ENCODE data around the gene AHCTF1.

AHCTF1 gene, protein sequence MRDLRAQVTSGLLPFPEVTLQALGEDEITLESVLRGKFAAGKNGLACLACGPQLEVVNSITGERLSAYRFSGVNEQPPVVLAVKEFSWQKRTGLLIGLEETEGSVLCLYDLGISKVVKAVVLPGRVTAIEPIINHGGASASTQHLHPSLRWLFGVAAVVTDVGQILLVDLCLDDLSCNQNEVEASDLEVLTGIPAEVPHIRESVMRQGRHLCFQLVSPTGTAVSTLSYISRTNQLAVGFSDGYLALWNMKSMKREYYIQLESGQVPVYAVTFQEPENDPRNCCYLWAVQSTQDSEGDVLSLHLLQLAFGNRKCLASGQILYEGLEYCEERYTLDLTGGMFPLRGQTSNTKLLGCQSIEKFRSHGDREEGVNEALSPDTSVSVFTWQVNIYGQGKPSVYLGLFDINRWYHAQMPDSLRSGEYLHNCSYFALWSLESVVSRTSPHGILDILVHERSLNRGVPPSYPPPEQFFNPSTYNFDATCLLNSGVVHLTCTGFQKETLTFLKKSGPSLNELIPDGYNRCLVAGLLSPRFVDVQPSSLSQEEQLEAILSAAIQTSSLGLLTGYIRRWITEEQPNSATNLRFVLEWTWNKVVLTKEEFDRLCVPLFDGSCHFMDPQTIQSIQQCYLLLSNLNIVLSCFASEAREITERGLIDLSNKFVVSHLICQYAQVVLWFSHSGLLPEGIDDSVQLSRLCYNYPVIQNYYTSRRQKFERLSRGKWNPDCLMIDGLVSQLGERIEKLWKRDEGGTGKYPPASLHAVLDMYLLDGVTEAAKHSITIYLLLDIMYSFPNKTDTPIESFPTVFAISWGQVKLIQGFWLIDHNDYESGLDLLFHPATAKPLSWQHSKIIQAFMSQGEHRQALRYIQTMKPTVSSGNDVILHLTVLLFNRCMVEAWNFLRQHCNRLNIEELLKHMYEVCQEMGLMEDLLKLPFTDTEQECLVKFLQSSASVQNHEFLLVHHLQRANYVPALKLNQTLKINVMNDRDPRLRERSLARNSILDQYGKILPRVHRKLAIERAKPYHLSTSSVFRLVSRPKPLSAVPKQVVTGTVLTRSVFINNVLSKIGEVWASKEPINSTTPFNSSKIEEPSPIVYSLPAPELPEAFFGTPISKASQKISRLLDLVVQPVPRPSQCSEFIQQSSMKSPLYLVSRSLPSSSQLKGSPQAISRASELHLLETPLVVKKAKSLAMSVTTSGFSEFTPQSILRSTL (N-terminal part only)

DNA sequence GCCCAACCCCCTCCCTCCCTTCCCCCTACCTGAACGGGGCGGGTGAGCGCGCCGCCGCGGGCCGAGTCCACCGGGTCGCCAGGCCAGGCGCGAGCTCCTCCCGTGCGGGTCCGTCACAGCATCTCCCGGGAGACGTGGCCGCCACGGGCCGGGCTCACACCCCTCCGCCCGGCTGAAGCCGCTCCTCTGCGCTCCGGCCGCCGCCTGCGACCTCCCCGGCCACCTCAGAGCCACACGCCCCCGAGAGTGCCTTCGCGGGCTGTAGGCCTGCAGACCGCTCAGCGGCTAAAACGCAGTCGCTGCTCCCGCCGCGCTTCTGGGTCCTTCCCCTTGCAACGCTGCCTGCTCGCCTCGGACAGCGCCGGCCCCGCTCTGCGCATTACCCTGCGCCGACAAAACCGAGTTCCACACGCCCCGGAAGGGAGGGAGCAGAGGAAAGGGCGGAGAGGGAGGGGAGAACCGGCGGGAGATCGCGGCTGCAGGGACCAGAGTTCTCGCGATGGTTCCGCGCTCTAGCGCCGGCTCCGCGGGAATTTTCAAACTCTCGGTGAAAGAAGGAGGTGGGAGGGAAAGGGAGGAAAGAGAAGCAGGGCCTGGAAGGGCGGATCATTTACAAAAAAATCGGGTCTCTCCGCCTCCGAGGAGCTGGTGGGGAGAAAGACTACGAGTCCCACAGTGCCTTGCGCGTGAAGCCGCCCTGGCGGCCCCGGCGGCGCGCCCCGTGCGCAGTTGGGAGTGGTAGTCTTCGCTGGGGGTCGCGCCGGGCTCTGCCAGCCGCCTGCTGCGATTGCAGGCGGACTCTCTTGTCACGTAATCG lies at the start of gene AHCTF1:
Gene AHCTF1 (minus strand): TSS at position 400 of the 817 bp plus-strand sequence. CDS start 13,578 bp downstream, outside the sequence.
- DNase-seq = peak; percentile 98

DNA sequence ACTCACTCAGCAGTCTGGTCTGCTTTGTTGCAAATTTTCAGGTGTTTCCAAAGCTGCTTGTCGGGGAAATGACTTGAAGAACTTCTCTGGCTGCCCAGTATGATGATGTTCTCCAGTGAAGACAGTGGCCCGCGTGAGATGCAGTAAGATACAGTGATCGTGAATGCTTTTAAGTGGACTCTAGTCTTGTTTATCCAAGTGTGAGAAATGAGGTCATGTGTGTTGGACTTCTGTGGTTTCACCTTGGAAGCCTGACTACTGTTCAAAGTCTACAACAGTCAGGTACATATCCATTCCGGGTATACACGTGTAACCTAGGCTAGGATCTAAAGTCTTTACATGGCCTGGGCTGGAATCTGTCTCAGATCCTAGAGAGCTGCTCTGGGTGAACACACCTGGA lies 47.0 kb upstream of the AHCTF1 start:
- DNase-seq = no peak

DNA sequence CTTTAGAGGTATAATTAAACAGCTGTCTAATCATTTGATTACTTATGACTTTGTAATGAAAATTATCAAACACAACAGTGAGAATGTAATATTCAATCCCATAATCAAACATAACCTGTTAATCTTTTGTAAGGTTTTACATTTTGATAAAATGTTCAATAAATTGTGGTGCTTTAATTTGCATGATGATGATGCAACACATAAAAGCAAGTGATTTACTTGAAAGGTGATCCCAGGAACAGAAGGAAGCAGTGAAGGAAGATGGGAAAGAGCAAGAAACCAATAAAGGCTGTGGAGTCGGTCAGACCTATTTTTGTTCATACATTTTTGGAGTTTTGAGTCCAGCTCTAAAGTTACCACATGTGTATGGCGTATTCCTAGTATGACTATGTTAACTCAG lies 46.5 kb upstream of the AHCTF1 start:
- DNase-seq = no peak

DNA sequence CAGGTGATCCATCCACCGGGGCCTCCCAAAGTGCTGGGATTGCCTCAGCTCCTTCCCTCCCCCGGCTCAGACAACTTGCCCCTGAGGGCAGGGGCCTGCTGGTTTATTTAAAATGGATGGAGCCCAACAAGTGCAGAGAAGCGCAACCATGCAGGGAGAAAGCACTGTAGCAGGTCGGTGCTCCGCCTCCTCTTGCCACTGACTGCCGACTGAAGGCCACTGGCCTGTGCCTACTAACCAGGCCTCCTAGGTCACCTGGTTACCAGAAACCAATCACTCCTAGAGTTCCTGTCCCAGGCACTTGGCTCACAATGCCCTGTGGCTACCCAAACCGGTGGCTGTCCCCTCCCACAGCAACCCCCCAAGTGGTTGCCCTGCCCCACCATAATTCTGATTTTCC lies 40.2 kb upstream of the AHCTF1 start:
- no peak for DNase-seq

DNA sequence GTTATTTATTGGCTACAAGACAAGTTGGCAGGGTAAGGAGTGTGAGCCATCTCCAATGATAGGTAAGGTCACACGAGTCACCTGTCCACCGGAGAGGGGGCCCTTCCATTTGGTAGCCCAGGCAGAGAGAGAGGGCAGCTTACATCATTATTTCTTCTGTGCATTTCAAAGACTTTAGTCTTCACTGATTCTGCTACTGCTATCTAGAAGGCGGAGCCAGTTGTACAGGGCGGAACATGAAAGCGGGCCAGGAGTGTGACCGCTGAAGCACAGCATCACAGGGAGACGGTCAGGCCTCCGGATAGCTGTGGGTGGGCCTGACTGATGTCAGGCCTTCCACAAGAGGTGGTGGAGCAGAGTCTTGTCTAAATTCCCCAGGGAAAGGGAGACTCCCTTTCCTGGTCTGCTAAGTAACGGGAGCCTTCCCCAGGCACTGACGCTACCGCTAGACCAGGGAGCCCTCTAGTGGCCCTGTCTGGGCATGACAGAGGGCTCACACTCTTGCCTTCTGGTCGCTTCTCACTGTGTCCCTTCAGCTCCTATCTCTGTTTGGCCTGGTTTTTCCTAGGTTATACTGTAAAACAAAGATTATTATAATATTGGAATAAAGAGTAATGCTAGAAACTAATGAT lies 39.5 kb upstream of the AHCTF1 start:
- no peak for DNase-seq

DNA sequence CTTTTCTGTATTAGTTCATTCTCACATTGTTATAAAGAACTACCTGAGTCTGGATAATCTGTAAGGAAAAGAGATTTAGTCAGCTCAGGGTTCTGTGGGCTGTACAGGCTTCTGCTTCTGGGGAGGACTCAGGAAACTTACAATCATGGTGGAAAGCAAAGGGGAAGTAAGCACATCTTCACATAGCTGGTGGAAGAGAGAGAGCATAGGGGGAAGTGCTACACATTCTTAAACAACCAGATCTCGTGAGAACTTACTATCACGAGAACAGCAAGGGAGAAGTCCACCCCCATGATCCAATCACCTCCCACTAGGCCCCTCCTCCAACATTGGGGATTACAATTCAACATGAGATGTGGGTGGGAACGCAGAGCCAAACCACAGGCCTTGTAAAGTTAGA lies 37.9 kb upstream of the AHCTF1 start:
- no peak for DNase-seq

DNA sequence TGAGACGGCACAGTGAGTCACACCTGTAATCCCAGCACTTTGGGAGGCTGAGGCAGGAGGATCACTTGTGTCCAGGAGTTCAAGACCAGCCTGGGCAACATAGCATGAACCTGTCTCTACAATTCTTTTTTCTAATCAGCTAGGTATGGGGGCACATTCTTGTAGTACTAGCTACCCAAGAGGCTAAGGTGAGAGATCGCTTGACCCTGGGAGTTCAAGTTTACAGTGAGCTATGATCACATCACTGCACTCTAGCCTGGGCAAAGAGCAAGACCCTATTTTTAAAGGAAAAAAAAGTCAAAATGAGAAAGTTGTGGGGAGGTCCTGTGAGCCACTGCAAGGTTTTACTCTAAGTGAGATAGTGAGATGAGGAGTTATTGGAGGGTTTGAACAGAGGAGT lies 34.8 kb upstream of the AHCTF1 start:
- no peak for DNase-seq

DNA sequence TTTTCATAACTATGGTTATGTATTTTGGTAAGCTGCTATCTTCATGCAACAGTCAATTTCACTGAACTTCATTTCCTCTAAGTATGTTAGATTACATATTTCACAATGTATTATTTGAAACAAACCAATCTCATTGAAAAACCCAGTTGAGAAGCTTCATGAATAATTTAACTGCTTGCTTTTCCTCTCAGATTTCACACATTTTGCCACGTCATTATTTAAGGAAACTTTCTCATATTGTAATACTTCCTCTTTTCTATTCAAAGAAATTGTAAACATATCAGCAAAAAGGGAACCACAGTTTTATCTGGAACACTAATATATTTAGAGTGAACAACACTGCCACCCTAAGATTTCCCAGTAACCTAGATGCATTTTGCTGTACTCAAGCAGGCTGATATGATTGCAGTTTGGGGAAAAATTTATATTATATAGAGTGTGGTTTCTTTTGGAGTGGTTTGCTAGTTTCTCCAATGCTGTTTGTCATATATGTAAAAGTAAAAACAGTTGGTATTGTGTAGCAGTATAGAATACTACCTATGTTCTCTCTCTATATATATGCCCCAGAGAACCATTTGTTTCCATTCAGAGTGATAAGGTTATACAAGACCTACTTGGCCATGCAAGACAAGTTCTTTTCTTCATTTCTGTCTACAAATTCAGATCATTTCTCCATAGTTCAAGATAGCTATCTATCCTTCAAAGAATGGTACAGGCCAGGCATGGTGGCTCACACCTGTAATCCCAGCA lies 28.4 kb upstream of the AHCTF1 start:
- no peak for DNase-seq

DNA sequence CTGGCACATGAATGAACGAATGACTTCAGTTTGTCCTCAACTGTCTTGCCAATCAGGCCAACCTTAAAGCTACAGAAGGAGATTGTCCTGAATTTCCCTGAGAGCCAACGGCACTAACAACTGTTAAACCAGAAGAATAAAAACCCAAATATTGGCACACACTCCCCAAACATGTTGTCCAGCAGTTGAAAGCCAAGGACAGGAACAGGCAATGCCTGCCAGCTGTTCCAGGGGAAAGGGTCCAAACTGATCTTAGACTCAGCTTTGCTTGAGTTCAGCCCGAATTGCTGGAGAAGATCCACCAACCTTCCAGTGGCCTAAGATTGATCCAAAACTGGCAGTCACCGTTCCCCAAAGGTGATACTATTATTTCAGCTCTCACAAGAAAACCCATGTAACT lies 22.4 kb upstream of the AHCTF1 start:
- DNase-seq = no peak

DNA sequence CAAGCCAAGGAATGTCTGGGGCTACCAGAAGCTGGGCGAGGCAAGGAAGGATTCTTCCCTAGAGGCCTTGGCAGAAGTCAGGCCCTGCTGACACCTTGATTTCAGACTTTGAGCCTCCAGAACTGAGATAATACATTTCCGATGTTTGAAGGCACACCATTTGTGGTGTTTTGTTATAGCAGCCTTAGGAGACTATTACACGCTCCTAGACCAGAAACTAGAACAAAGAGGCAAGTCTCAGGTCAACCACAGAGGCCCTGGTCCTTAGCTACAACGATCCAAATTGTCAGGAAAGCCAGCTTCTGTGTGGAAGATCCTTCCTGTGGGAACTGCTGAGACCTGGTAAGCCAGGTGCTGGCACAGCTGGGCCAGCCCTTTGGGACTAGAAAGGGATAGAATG lies 19.7 kb upstream of the AHCTF1 start:
- DNase-seq = no peak

DNA sequence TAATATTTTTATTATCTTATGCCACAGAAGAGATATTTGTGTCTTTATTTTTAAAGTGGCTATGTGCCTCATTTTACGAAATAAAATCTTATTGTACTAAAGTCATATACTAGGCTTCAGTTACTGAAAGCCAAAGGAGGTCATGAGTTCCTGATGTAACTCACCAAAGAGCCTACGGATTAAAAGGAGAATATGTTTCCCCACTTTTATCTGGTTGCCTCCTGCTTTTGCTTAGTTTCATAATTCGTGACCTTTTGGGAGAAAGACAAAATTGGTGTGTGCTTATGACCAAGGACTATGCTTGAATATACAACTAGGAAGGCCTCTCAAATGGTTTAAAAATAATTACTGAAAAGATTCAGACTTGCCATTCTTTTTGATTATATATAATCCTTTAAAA lies 18.2 kb upstream of the AHCTF1 start:
- DNase-seq = no peak

DNA sequence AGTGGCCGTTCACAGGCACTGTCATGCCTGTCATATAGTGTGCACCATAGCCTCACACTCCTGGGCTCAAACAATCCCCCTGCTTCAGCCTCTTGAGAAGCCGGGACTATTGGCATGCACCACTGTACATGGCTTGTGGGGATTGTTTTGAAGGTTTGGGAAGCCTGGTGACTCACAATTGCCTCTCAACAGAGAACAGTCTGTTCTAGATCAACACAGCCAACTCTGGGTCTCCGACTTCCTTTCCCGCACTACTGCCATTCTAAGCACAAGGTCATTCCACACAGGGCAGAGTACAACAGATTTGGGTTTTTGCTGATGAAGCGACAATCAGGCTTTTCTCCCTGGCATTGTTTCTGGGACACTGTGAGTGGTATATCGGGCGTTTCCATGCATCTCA lies 15.5 kb upstream of the AHCTF1 start:
- DNase-seq = no peak

DNA sequence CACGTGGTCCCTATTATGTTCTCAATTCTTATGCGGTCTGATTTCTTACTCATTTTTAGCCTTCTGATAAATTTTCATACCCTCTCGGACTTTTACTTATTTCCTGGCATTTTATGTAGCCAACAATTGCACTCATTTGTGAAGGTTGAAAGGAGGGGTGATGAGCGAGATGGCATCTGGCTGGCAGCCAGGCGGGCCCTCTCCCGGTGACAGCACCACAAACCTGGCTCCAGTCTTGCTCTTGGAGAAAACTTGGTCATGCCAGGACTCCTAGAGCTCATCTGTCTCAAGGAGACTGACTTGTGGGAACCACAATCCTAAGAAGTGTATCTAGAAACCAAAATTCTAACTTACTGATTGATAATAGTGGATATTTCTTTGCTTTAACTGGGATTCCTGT lies 14.6 kb upstream of the AHCTF1 start:
- DNase-seq = no peak

DNA sequence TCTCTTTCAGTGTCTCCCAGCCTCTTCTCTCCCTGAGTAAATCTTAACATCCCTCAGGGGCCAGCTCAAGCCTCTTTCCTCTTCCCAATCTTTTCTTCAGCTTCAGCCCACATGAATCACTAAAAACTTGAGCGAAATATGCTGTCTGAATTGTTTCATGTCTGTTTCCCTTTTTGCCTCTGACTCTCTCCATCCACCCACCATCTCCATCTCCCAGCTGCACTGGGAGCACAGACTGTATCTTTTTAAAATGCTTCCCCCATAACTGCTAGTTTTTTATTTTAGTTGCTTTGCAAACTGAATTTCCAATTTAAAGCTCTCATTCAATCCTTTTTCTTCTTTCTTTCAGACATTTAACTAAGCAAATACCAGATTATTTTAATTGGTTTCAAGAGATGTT lies 3.0 kb upstream of the AHCTF1 start:
- no peak for DNase-seq

DNA sequence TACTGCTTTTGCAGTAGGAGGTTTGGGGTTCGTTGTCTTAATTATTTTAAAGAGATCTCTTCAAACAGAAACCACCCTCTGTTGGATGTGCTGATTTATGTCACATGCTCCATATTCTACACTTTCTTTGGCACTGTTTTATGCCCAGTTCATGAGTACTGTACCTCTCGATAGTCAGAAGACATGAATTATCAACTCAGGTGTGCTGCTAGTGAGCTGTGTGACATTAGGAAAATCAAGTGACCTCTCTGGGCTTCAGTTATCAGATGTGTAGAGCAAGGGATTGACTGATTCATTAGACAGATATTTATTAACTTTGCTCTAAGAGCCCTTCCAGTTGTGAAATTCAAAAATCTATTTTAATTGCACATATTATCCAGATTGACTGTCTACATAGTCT lies 2.1 kb upstream of the AHCTF1 start:
- DNase-seq = no peak

DNA sequence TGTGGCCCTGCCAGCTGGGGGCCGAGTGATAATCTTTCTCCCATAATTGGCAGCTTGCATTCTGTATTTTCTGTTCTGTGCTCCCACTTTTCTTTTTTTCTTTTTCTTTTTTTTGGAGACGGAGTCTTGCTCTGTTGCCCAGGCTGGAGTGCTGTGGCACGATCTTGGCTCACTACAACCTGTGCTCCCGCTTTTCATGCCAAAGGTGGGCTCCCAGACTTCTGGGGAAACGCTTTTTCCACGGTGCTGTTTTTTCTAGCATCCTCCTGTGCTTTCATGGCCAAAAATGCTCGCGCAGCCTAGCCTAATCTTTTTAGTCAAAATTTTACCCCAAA lies 585 bp upstream of the AHCTF1 start:
- DNase-seq = no peak

DNA sequence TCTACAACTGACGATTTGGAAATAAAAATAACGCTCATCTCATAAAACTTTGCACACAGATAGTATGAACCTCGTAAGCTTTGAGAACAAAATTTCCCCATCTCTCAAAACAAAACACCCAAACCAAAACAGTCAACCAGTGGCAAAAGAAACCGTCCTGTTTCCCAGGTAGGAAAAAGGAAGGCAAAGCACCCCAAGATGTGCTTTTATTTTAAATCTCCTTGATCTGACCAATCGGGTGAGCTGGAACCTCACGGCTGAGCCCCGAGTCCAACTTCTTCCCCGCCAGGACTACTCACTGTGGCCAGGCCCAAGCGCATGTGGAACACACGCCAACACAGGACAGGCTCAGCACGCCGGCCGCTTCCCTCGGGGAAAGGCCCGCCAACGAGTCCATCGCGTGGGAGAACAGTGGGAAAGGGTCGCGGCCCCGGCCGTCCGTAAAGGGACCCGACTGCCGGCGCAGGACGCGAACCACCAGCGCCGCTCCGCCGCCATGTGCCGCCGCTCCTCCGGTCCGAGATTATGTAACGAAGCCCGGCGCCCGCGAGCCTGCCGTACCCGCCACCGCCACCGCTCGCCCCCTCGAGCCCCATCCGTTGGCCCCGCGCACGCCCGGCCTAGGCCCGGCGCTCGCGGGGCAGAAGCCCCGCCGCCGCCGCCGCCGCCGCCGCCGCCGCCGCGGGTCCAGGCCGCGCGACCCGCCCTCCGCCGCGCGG lies 759 bp downstream of the AHCTF1 start:
- DNase-seq = peak; percentile 61

DNA sequence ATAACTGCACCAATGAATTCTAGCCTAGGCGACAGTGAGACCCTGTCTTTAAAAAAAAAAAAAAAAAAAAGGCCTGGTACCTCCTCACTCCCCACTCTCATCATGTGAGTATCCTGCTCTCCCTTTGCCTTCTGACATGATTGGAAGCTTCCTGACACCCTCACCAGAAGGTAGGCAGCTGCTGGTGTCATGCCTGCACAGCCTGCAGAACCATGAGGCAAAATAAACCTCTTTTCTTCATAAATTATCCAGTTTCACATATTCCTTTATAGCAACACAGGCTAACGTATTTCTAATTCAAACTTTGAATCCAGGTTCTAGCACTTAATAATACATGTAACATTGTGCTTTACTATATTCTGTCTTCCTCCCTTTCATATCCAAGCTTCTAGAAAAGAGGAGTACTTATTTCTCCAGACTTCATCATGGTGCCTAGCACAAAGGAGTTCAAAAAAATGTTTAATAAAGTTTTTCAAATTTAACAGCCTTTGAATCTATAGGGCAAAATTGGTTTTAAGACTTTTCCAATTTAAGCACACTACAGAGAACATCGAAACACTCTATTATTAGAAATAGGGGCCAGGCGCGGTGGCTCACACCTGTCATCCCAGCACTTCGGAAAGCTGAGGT lies 5.6 kb downstream of the AHCTF1 start:
- DNase-seq = no peak

DNA sequence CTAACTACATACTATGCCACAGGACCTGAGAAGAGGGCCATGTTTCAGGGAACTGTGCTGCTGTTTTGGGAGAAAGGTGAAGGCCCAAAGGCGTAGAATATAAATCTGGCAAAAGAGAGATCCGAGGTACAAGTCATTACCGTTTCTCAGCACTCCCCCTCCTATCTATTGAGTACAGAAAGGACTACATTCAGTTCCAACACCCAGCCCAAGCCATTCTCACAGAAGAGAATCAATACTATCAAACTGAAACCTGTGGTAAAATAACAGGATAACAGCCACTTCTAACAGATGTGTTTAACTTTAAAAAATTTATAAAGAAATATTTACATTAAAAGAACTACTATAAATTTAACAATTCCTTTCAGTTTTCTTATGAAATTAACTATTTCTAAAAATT lies 7.8 kb downstream of the AHCTF1 start:
- DNase-seq = no peak

DNA sequence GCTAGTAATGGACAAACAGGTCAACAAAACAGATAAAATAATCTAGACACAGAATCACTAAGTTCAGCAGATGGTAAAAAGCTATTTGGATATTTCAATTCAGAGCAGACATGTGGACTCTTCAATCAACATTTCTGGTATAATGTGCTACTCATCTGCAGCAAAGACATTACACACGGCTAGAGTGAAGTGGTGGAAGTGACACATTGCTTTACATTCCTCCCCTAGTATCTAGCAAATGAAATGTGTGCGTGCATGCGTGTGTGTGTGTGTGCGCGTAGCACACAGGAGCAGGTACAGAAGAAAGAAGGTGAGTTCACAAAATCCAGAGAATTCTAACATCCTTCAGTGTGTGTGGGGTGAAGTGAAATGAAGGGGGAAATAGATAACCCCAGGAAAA lies 8.3 kb downstream of the AHCTF1 start:
- DNase-seq = no peak
